Fibroblast of the aortic adventitia (primary cell): ENCODE data around the gene TARDBP. TPM values are rescaled to one million over a fixed set of nuclear protein-coding genes. Genes with fewer than 3 reads are reported as not detected.

Experiments used
- DNase-seq: peaks from one replicate; pipeline ENCODE4 v3.0.0-alpha.2; 2010; ENCODE audit warnings: low read depth
- H3K4me3 ChIP-seq: 2 replicates; pipeline ENCODE4 v1.5.1; 2011; ENCODE audit warnings: low read depth, mild to moderate bottlenecking, control low read depth, low read length, moderate library complexity
- total RNA-seq: library from RNA; depleted of rRNA; stranded (reverse); fragments of >200 nt; gene quantifications from 2 replicates; pipeline ENCODE4 v1.2.3, GENCODE V29; 2012; ENCODE audit warnings: low replicate concordance
- TF ChIP-seq, protein P1 (sequence below): IDR thresholded peaks from 2 replicates; pipeline ENCODE4 v1.5.1; 2011; ENCODE audit warnings: mild to moderate bottlenecking, low read length, control low read depth, inconsistent platforms; ENCODE audit not compliant: insufficient read depth

The TARDBP gene
- 66.1 and 161 TPM in 2 replicates for total RNA-seq

DNA sequence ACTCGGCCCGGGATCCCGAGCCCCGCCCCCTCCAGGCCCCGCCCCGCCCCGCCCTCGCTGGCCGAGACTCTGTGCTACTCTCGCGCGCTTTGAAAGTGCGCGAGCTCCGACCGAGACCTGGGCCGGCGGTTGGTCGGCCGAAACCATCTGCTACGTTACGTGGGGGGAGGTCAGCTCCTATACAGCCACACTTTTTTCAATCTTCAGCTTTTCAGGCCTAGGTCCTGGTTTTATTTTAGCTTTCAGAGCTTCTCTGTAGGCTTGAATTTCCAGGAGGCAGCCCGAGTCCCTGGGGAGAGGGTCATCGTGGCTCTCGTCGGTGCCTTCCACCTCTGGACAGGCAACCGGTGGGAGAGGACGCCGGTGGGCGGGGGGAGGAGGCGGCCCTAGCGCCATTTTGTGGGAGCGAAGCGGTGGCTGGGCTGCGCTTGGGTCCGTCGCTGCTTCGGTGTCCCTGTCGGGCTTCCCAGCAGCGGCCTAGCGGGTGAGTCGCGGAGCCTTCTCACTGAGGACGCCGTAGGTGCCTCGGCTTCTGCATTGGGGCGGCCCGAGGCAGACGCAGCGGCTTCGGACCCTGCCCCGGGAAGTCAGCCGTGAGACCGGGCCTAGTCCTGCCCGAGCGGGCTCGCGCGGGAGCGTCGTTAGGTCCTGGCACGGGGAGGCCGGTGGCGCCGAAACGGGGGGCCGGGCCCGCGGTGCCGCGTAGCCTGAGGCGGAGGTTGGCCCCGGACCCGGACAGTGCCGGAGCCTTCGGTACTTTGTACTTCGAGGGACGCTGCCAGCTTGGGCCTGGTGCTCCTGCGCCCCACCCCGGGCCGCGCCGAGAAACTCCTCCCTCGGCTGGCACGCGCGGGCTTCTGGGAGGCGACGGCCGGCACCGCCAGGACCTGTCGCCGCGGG is at the start of gene TARDBP:
TSS of gene TARDBP (plus strand) at position 395 of the 900 bp plus-strand sequence. CDS start 1,074 bp downstream, outside the sequence.
- peak; percentile 88 for DNase-seq
- peak within 1 kb of the TSS; percentile 92 for H3K4me3 ChIP-seq
- TF ChIP-seq, protein P1, sequence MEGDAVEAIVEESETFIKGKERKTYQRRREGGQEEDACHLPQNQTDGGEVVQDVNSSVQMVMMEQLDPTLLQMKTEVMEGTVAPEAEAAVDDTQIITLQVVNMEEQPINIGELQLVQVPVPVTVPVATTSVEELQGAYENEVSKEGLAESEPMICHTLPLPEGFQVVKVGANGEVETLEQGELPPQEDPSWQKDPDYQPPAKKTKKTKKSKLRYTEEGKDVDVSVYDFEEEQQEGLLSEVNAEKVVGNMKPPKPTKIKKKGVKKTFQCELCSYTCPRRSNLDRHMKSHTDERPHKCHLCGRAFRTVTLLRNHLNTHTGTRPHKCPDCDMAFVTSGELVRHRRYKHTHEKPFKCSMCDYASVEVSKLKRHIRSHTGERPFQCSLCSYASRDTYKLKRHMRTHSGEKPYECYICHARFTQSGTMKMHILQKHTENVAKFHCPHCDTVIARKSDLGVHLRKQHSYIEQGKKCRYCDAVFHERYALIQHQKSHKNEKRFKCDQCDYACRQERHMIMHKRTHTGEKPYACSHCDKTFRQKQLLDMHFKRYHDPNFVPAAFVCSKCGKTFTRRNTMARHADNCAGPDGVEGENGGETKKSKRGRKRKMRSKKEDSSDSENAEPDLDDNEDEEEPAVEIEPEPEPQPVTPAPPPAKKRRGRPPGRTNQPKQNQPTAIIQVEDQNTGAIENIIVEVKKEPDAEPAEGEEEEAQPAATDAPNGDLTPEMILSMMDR, result no peak

DNA sequence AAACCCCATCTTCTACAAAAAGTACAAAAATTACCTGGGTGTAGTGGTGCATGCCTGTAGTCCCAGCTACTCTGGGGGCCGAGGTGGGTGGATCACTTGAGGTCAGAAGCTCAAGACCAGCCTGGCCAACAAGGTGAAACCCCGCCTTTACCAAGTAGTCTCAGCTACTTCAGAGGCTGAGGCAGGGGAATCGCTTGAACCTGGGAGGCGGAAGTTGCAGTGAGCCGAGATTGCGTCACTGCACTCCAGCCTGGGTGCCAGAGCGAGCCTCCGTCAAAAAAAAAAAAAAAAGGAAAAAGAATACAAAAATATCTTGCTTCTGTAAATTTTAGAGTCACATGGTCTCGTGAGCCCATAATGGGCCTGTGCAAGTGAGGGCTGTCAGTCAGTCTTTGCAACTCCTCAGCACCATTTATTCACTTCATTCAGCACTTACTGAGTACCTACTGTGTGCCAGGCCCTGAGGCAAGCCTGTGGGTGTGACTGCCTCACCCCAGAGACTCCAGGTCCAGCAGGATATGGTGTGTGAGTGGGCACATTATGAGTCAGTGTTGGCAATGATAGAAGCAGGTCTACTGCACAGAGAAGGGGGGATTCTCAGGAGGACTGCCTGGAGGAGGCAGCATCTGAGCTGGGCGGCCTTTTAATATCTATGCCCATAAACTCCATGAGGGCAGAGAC is 46.8 kb upstream of the TARDBP start:
- TF ChIP-seq, protein P1, result no peak
- H3K4me3 ChIP-seq, result no peak overlapping the region
- DNase-seq, result peak; percentile 24

DNA sequence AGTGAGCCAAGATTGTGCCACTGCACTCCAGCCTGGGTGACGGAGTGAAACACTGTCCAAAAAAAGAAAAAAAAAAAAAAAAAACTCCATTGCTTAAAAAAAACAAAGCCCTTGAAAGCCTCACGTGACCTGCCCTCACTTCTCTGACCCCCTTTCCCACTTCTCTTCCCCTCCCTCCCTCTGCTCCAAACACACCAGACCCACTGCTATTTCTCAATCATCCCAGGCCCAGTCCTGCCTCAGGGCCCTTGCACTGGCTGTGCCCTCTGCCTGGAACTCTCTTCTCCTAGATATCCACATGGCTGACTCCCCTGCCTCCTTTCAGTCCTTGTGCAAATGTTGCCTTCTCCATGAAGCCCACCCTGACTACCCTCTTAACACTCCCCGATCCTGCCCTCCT is 45.4 kb upstream of the TARDBP start:
- DNase-seq, result no peak
- TF ChIP-seq, protein P1, result no peak
- no peak overlapping the region for H3K4me3 ChIP-seq

DNA sequence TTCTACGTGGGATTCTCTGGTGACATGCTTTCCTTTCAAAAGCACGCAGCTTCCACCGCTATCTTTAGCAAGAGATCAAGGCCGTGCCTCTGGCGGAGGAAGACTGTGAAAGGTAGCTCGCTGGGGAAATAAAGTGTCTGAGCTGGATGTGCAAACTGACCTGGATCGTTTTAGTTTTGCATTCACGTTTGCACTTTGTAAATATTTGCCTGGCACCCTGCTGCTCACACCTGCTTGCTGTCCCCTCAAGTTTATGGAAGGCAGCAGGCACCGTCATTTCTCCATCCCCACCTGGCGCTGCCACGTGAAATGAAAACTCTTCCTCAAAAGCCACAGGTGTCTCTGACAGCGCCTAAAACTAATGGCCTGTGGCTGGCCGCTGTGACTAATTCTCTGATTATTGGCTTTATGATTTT is 44.0 kb upstream of the TARDBP start:
- TF ChIP-seq, protein P1, result no peak
- peak overlapping the region; percentile 59 for H3K4me3 ChIP-seq

DNA sequence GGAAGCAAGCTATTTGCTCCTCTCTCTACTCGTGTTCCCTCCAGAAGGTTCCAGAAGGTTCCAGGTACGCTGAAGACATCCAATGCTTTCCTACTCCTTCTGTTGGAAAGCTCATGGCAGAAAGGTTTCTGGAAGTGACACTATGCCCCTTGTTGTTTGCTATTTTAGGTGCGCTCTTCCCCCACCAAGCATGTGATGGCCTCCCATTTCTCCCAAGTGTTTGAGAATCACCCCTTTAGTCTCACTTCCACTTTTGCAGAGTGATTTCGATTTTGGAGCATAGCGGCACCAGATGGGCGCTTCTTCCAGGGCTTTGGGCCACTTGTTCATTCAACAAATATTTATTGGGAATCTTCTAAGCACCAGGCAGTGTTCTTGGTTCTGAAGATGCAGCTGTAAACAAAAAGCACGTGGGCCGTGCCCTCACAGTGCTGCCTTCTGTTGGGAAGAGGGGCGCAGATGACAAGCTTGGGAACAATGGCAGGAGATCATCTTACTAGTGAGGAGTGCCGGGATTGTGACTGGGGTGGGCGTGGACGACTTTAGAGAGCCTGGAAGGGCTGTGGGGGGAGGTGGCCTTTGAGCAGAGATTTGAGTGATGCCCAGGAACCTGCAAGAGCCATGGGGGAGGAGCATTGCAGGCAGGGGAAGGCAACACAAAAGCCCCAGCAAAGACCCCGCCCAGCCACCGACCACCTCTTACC is 43.0 kb upstream of the TARDBP start:
- TF ChIP-seq, protein P1, result no peak
- no peak for DNase-seq

More for the DNA sequence above, 44.0 kb upstream of the TARDBP start:
- DNase-seq, result no peak

DNA sequence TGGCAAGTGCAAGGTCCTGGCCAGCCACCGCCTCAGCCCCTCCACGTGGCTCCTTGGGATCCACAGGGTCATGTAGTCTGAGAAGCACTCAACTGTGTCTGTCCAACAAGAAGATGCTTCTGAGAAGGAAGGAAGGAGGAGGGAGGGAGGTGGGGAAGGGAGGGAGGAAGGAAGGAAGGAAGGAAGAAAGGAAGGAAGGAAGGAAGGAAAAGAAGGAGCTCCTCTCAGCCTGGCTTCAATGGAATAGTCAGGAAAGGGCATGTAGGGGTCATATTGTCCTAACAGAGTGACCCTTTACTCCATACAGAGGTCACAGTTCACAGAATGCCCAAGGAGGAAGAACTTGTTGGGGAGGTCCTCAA is 42.5 kb upstream of the TARDBP start:
- H3K4me3 ChIP-seq, result no peak overlapping the region
- DNase-seq, result no peak
- TF ChIP-seq, protein P1, result no peak

More for the DNA sequence above, 43.0 kb upstream of the TARDBP start:
- no peak overlapping the region for H3K4me3 ChIP-seq
